IMR-90 (cell line): ENCODE measurements around the gene GAREM2. TPM values are rescaled to one million over a fixed set of nuclear protein-coding genes. Genes with fewer than 3 reads are reported as not detected.

ENCODE experiments used
- ATAC-seq: fragments of 200-7000 bp; cut with Tn5 transposase; 2 replicates; pipeline ENCODE4 v1.9.1; 2020; ENCODE audit warnings: low read depth, mild to moderate bottlenecking, moderate library complexity
- BruUV-seq: library from RNA; stranded (reverse); fragments of 400-500 nt; replicated peaks from 2 replicates; lab custom pipeline; 2021; lab: Mats Ljungman, UMichigan
- CTCF ChIA-PET: fragments of 300-600 bp; formaldehyde crosslinking; extraction: SDS; loops from one replicate; lab custom pipeline; 2021; ENCODE audit warnings: antibody characterized with exemption; lab: Yijun Ruan, JAX
- POLR2A ChIA-PET: fragments of 300-600 bp; sonication (Branson Sonifier 250); formaldehyde crosslinking; loops from one replicate; lab custom pipeline; 2022; ENCODE audit warnings: antibody characterized with exemption; ENCODE audit not compliant: unreplicated experiment; lab: Charles Lee
- DNase-seq: peaks from one replicate; pipeline ENCODE4 v3.0.0; 2013
- H2AFZ ChIP-seq: replicated peaks from 2 replicates; pipeline ENCODE3; 2013; ENCODE audit warnings: low read length, mild to moderate bottlenecking; ENCODE audit not compliant: poor library complexity
- H2AK5ac ChIP-seq: 2 replicates; pipeline ENCODE4 v1.6.1; 2013; ENCODE audit warnings: low read depth, low read length, inconsistent platforms
- H2AK9ac ChIP-seq: replicated peaks from 2 replicates; pipeline ENCODE3; 2013; ENCODE audit warnings: mild to moderate bottlenecking, low read depth, low read length, moderate library complexity; ENCODE audit not compliant: poor library complexity
- H2BK120ac ChIP-seq: 2 replicates; pipeline ENCODE4 v1.6.1; 2013; ENCODE audit warnings: low read depth, low read length, inconsistent platforms
- H2BK15ac ChIP-seq: 3 replicates; pipeline ENCODE4 v1.6.1; 2013; ENCODE audit warnings: low read depth, low read length, inconsistent platforms
- H2BK20ac ChIP-seq: 2 replicates; pipeline ENCODE4 v1.6.1; 2013; ENCODE audit warnings: low read depth, mild to moderate bottlenecking, inconsistent platforms, low read length, moderate library complexity
- H2BK5ac ChIP-seq: 2 replicates; pipeline ENCODE4 v1.6.1; 2013; ENCODE audit warnings: mild to moderate bottlenecking, low read depth, low read length, inconsistent platforms; ENCODE audit not compliant: poor library complexity, severe bottlenecking
- H3K14ac ChIP-seq: replicated peaks from 2 replicates; pipeline ENCODE4 v1.6.1; 2013; ENCODE audit warnings: low read depth, low read length, inconsistent platforms
- H3K18ac ChIP-seq: 2 replicates; pipeline ENCODE4 v1.6.1; 2013; ENCODE audit warnings: low read depth, low read length, control low read depth
- H3K23ac ChIP-seq: 2 replicates; pipeline ENCODE4 v1.6.1; 2013; ENCODE audit warnings: low read depth, low read length, inconsistent platforms
- H3K27ac ChIP-seq: 2 replicates; pipeline ENCODE4 v1.5.1; 2013; ENCODE audit warnings: mild to moderate bottlenecking, control low read depth, low read length; ENCODE audit not compliant: insufficient read depth
- H3K27me3 ChIP-seq: 2 replicates; pipeline ENCODE4 v1.6.1; 2013; ENCODE audit warnings: low read length; ENCODE audit not compliant: control insufficient read depth, insufficient read depth
- H3K36me3 ChIP-seq: 2 replicates; pipeline ENCODE4 v1.6.1; 2013; ENCODE audit warnings: low read length, mixed read lengths; ENCODE audit not compliant: control insufficient read depth, insufficient read depth
- H3K4ac ChIP-seq: 2 replicates; pipeline ENCODE4 v1.6.1; 2013; ENCODE audit warnings: low read depth, low read length, inconsistent platforms
- H3K4me1 ChIP-seq: 2 replicates; pipeline ENCODE4 v1.6.1; 2013; ENCODE audit warnings: low read length, mixed read lengths; ENCODE audit not compliant: control insufficient read depth, insufficient read depth
- H3K4me2 ChIP-seq: 2 replicates; pipeline ENCODE4 v1.6.1; 2013; ENCODE audit warnings: low read depth, mild to moderate bottlenecking, control low read depth, low read length, moderate library complexity
- H3K4me3 ChIP-seq: 2 replicates; pipeline ENCODE4 v1.5.1; 2013; ENCODE audit warnings: low read depth, mild to moderate bottlenecking, control low read depth, low read length, moderate library complexity; ENCODE audit not compliant: insufficient read depth
- H3K56ac ChIP-seq: 2 replicates; pipeline ENCODE4 v1.6.1; 2013; ENCODE audit warnings: low read length, inconsistent platforms; ENCODE audit not compliant: insufficient read depth; ENCODE audit errors: extremely low read depth
- H3K79me1 ChIP-seq, 2 experiments: 2 replicates each; pipeline ENCODE4 v1.6.1; 2013; ENCODE audit warnings: low read length in 2 of 2, inconsistent platforms in 1 of 2, low read depth in 1 of 2
- H3K9ac ChIP-seq: 2 replicates; pipeline ENCODE4 v1.6.1; 2013; ENCODE audit warnings: low read depth, low read length, control low read depth
- H3K9me1 ChIP-seq: 2 replicates; pipeline ENCODE4 v1.6.1; 2013; ENCODE audit warnings: low read length, inconsistent platforms; ENCODE audit not compliant: insufficient read depth
- H3K9me3 ChIP-seq: 2 replicates; pipeline ENCODE4 v1.6.1; 2013; ENCODE audit warnings: low read length; ENCODE audit not compliant: control insufficient read depth, insufficient read depth
- H4K20me1 ChIP-seq: 2 replicates; pipeline ENCODE4 v1.6.1; 2013; ENCODE audit warnings: low read length, inconsistent platforms; ENCODE audit not compliant: insufficient read depth
- H4K5ac ChIP-seq: 2 replicates; pipeline ENCODE4 v1.6.1; 2013; ENCODE audit warnings: mild to moderate bottlenecking, low read depth, low read length, control low read depth
- H4K8ac ChIP-seq, 2 experiments: 2 replicates each; pipeline ENCODE4 v1.6.1; 2013; ENCODE audit warnings: low read depth in 2 of 2, low read length in 2 of 2, control low read depth in 1 of 2, inconsistent platforms in 1 of 2
- H4K91ac ChIP-seq: 2 replicates; pipeline ENCODE4 v1.6.1; 2013; ENCODE audit warnings: low read depth, low read length, inconsistent platforms; ENCODE audit not compliant: insufficient read depth
- BHLHE40 ChIP-seq: fragments of 150-350 bp; IDR thresholded peaks from 2 replicates; pipeline ENCODE4 v1.6.1; 2016; ENCODE audit warnings: mild to moderate bottlenecking, low read depth, low read length
- CEBPB ChIP-seq: IDR thresholded peaks from 2 replicates; pipeline ENCODE4 v1.6.1; 2012; ENCODE audit warnings: low read depth, low read length, improper control_type of control experiment
- CHD1 ChIP-seq: IDR thresholded peaks from 2 replicates; pipeline ENCODE4 v1.6.1; 2012; ENCODE audit warnings: low read depth, low read length, improper control_type of control experiment
- FOS ChIP-seq: fragments of 150-350 bp; IDR thresholded peaks from 2 replicates; pipeline ENCODE4 v1.6.1; 2016; ENCODE audit warnings: low read depth, low read length
- MAFK ChIP-seq: IDR thresholded peaks from 2 replicates; pipeline ENCODE4 v1.6.1; 2012; ENCODE audit warnings: low read depth, low read length, improper control_type of control experiment
- MAZ ChIP-seq: IDR thresholded peaks from 2 replicates; pipeline ENCODE4 v1.6.1; 2012; ENCODE audit warnings: low read depth, mild to moderate bottlenecking, low read length, improper control_type of control experiment, moderate library complexity, borderline replicate concordance
- MXI1 ChIP-seq: IDR thresholded peaks from 2 replicates; pipeline ENCODE4 v1.6.1; 2012; ENCODE audit warnings: low read depth, mild to moderate bottlenecking, low read length, moderate library complexity, borderline replicate concordance
- NFE2L2 ChIP-seq: fragments of 150-350 bp; IDR thresholded peaks from 2 replicates; pipeline ENCODE4 v1.6.1; 2016; ENCODE audit warnings: low read depth, mild to moderate bottlenecking, low read length
- POLR2A ChIP-seq: IDR thresholded peaks from 2 replicates; pipeline ENCODE4 v1.6.1; 2012; ENCODE audit warnings: mild to moderate bottlenecking, low read depth, low read length
- RAD21 ChIP-seq: IDR thresholded peaks from 2 replicates; pipeline ENCODE4 v1.6.1; 2012; ENCODE audit warnings: low read length, improper control_type of control experiment
- RCOR1 ChIP-seq: IDR thresholded peaks from 2 replicates; pipeline ENCODE4 v1.6.1; 2012; ENCODE audit warnings: mild to moderate bottlenecking, low read length, improper control_type of control experiment; ENCODE audit not compliant: insufficient replicate concordance
- RFX5 ChIP-seq: IDR thresholded peaks from 2 replicates; pipeline ENCODE4 v1.8.0; 2012; ENCODE audit warnings: low read depth, mild to moderate bottlenecking, low read length, moderate library complexity
- SMC3 ChIP-seq: fragments of 150-350 bp; IDR thresholded peaks from 2 replicates; pipeline ENCODE4 v1.6.1; 2016; ENCODE audit warnings: low read depth, mild to moderate bottlenecking, antibody characterized with exemption, low read length, moderate library complexity
- WGBS, 2 experiments: methylation state at CpG; one replicate each; pipeline versions ENCODE4 v1.1.5 to v1.1.7; 2013; ENCODE audit warnings: missing lambda C conversion rate in 2 of 2; ENCODE audit not compliant: insufficient read length in 1 of 2; ENCODE audit errors: extremely low coverage in 2 of 2; 5-methylcytosine and 5-hydroxymethylcytosine counted together
- dilution Hi-C: fragments of 300-500 bp; cut with HindIII; formaldehyde crosslinking; loops from one replicate; pipeline ENCODE4 v1.14.3; 2018; ENCODE audit warnings: low sequenced_read_pairs; ENCODE audit not compliant: unreplicated experiment
- in situ Hi-C: fragments of 300-500 bp; cut with MboI; formaldehyde crosslinking; loops from 3 replicates; pipeline ENCODE4 v1.14.3; 2019; ENCODE audit warnings: low sequenced_read_pairs, inconsistent platforms, mixed read lengths
- intact Hi-C: fragments of 100-400 bp; cut with micrococcal nuclease; formaldehyde crosslinking; loops from 2 replicates; pipeline ENCODE4 v1.10.0; 2022
- polyA plus RNA-seq, 3 experiments: library from polyadenylated mRNA; depleted of rRNA; stranded (reverse); fragments of >200 nt; gene quantifications; 2 replicates each; pipeline ENCODE4 v1.2.3, GENCODE V29; 2012; ENCODE audit warnings: low replicate concordance in 1 of 3
- total RNA-seq: library from RNA; depleted of rRNA; stranded (reverse); fragments of >200 nt; gene quantifications from 2 replicates; pipeline ENCODE4 v1.2.3, GENCODE V29; 2012
- TF ChIP-seq, protein P1 (sequence below): fragments of 150-350 bp; IDR thresholded peaks from 2 replicates; pipeline ENCODE4 v1.6.1; 2016; ENCODE audit warnings: low read depth, mild to moderate bottlenecking, low read length, moderate library complexity, borderline replicate concordance
- TF ChIP-seq, protein P2 (sequence below): conservative IDR thresholded peaks from 2 replicates; pipeline ENCODE4 v1.5.1; 2012; ENCODE audit warnings: mild to moderate bottlenecking, low read depth, low read length, improper control_type of control experiment
- TF ChIP-seq, protein P3 (sequence below): fragments of 150-350 bp; IDR thresholded peaks from 2 replicates; pipeline ENCODE4 v1.6.1; 2017; ENCODE audit warnings: mild to moderate bottlenecking, antibody characterized with exemption, low read length, low read depth

Gene GAREM2
- total and polyA plus RNA-seq, 2 of the 4 experiments (the other 2 are of a cell fraction): 0.36 to 1.8 TPM

DNA sequence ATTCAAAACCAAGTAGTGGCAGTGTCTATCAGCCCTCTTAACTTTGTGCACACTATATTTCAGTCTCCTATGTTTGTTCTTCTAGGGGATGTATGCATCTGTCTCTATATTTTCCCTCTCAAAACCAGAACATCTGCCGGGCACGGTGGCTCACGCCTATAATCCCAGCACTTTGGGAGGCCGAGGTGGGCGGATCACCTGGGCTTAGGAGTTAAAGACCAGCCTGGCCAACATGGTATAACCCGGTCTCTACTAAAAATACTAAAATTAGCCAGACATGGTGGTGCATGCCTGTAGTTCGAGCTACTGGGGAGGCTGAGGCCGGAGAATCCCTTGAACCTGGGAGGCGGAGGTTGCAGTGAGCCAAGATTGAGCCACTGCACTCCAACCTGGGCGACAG, 9.9 kb upstream of the GAREM2 start:
- Histone ChIP-seq H2BK120ac (no peak overlapping the region), H2AFZ (no peak overlapping the region), H3K9ac (no peak overlapping the region), H2AK9ac (no peak overlapping the region), H2BK20ac (no peak overlapping the region), H3K4me2 (no peak overlapping the region), H3K18ac (no peak overlapping the region), H3K9me3 (no peaks in the 10 kb centered on the region), H4K20me1 (no peaks in the 10 kb centered on the region), H2BK5ac (no peak overlapping the region), H2BK15ac (no peak overlapping the region), H3K23ac (no peak overlapping the region), H4K5ac (no peak overlapping the region), H3K4ac (no peak overlapping the region), H4K91ac (no peak overlapping the region), H4K8ac (no peak overlapping the region), H3K4me3 (no peak overlapping the region), H3K36me3 (no peaks in the 10 kb centered on the region), H3K4me1 (no peaks in the 10 kb centered on the region), H3K27me3 (peaks cover 9% of the 10 kb centered on the region), H3K27ac (no peak overlapping the region), H3K9me1 (no peaks in the 10 kb centered on the region), H3K14ac (no peak overlapping the region), H3K56ac (no peak overlapping the region), H2AK5ac (no peak overlapping the region), H3K79me1 (no peaks in the 10 kb centered on the region)
- DNase-seq (no peak), ATAC-seq (no peak)
- dilution Hi-C loops: no loop called here
- ChIA-PET POLR2A (no interaction called here), CTCF (no interaction called here)
- TF ChIP-seq SMC3 (no peak), MAZ (no peak), POLR2A (no peak), MAFK (no peak), CEBPB (no peak), RFX5 (no peak), CHD1 (no peak), MXI1 (no peak), FOS (no peak), NFE2L2 (no peak), RAD21 (no peak), BHLHE40 (no peak), RCOR1 (no peak)
- TF ChIP-seq, protein P1, sequence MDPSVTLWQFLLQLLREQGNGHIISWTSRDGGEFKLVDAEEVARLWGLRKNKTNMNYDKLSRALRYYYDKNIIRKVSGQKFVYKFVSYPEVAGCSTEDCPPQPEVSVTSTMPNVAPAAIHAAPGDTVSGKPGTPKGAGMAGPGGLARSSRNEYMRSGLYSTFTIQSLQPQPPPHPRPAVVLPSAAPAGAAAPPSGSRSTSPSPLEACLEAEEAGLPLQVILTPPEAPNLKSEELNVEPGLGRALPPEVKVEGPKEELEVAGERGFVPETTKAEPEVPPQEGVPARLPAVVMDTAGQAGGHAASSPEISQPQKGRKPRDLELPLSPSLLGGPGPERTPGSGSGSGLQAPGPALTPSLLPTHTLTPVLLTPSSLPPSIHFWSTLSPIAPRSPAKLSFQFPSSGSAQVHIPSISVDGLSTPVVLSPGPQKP: no peak
- TF ChIP-seq, protein P2, sequence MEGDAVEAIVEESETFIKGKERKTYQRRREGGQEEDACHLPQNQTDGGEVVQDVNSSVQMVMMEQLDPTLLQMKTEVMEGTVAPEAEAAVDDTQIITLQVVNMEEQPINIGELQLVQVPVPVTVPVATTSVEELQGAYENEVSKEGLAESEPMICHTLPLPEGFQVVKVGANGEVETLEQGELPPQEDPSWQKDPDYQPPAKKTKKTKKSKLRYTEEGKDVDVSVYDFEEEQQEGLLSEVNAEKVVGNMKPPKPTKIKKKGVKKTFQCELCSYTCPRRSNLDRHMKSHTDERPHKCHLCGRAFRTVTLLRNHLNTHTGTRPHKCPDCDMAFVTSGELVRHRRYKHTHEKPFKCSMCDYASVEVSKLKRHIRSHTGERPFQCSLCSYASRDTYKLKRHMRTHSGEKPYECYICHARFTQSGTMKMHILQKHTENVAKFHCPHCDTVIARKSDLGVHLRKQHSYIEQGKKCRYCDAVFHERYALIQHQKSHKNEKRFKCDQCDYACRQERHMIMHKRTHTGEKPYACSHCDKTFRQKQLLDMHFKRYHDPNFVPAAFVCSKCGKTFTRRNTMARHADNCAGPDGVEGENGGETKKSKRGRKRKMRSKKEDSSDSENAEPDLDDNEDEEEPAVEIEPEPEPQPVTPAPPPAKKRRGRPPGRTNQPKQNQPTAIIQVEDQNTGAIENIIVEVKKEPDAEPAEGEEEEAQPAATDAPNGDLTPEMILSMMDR: no peak
- TF ChIP-seq, protein P3, sequence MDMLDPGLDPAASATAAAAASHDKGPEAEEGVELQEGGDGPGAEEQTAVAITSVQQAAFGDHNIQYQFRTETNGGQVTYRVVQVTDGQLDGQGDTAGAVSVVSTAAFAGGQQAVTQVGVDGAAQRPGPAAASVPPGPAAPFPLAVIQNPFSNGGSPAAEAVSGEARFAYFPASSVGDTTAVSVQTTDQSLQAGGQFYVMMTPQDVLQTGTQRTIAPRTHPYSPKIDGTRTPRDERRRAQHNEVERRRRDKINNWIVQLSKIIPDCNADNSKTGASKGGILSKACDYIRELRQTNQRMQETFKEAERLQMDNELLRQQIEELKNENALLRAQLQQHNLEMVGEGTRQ: no peak
- no TSS peak for BruUV-seq
- intact Hi-C loops: no loop called here
- 86% methylated on average over 3 of the region's 10 CpGs; no CpG with 5 or more reads in 1 of the 2 experiments for WGBS, 2 experiments
- in situ Hi-C loops: no loop called here
